ENCODE data around the gene CADM2.

CADM2 gene

DNA sequence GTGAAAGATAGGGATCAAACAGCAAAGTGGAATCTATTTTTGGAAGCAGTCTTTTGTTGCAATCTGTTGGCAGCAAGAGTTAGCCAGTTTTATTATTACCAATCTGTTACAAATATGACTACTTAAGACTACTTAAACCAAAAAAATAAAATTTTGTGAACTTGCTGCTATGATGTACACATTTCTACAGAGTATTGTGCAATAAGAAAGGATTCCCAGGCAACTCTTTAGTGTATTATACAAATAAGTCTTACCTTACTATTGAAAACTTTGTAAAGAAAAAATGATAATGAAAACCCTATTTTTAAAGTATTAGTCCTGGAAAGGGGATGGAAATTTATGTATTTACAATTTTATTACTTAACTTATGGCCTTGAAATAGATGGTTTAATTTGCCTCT lies 44.7 kb downstream of the CADM2 start:
- TF ChIP-seq, protein P1, sequence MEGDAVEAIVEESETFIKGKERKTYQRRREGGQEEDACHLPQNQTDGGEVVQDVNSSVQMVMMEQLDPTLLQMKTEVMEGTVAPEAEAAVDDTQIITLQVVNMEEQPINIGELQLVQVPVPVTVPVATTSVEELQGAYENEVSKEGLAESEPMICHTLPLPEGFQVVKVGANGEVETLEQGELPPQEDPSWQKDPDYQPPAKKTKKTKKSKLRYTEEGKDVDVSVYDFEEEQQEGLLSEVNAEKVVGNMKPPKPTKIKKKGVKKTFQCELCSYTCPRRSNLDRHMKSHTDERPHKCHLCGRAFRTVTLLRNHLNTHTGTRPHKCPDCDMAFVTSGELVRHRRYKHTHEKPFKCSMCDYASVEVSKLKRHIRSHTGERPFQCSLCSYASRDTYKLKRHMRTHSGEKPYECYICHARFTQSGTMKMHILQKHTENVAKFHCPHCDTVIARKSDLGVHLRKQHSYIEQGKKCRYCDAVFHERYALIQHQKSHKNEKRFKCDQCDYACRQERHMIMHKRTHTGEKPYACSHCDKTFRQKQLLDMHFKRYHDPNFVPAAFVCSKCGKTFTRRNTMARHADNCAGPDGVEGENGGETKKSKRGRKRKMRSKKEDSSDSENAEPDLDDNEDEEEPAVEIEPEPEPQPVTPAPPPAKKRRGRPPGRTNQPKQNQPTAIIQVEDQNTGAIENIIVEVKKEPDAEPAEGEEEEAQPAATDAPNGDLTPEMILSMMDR (IDR thresholded peaks at IDR 0.05; ENCODE audit: insufficient read depth, missing control alignments): no peak
- DNase-seq (ENCODE audit: insufficient read length, low spot score) (no peak), FAIRE-seq (no peak)

DNA sequence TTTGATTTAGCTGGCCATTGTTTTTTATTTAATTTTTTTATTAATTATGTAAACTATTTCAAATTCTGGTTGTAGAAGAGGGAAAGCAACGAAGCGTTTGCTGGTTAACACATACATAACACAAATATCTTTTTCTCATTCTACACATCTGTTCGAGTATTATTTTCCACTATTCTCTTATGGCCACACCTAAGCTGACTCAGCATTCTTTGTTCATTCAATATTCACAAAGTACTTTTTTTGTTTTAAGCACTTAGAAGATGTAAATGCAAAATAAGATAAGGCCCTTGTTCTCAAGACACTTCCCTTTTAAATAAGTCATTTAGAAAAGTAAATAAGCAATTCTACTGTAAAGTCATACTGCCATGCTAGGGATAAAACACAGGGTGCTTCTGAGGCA lies 45.4 kb downstream of the CADM2 start:
- no peak for DNase-seq (ENCODE audit: insufficient read length, low spot score)
- TF ChIP-seq, protein P1 (IDR thresholded peaks at IDR 0.05; ENCODE audit: insufficient read depth, missing control alignments): no peak
- no peak for FAIRE-seq

DNA sequence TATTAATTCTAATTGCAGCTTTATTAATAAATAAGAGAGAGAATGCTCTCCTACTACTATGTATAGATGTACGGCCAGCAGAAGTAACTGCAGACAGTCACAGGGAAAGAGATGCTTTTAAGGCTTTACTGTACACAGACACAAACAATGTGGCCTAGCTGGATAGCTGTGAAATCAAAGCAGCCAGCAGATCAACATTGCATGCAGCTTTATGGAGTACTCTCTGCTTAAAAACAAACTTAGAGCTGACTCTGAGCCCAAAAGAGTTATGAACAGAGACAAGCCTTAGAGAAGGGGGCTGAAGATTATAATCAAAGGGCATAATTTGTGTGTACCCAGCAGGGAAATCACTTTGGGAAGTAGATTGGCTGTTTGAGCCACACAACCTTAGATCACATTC lies 47.2 kb downstream of the CADM2 start:
- DNase-seq (ENCODE audit: insufficient read length, low spot score) (no peak), FAIRE-seq (no peak)
- TF ChIP-seq, protein P1 (IDR thresholded peaks at IDR 0.05; ENCODE audit: insufficient read depth, missing control alignments): no peak

DNA sequence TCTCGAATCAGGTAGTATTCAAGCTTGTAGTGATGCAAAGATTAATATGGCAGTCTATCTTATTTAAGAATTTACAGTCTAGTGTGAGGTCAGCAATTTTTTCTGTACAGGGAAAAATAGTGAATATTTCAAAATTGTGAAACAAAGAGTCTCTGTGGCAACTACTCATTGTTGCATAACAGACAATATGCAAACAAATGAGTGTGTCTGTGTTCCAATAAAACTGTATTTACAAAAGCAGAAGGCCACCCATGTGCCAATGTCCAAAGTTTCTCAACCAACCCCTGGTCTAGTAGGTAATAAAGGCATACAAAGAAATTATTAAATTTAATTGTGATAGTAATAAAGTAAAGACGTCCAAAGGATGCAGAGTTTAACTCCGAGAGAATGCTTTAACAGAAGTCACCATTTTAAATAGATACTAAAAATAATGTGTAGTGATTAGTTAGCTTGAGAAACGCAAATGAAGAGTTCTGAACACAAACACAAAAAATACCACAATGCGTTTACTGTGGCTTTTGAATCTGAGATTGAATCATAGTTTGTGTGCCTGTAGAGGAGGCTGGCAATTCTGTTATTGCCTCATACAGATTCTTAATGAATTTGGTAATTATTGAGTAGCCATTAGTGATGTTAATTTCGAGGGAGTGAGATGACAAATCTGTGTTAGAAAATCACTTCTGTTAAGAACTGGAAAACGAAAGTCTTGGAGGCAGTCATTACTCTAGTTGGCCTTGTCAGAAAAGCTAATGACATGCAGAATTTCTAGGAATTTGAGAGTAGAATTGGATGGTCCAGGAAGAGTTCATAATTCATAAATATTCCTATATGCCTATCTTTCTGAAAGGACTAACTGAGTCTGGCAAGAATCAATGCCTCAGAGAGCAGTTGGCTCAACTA lies 48.7 kb downstream of the CADM2 start:
- DNase-seq (ENCODE audit: insufficient read length, low spot score) (no peak), FAIRE-seq (no peak)
- TF ChIP-seq, protein P1 (IDR thresholded peaks at IDR 0.05; ENCODE audit: insufficient read depth, missing control alignments): no peak

DNA sequence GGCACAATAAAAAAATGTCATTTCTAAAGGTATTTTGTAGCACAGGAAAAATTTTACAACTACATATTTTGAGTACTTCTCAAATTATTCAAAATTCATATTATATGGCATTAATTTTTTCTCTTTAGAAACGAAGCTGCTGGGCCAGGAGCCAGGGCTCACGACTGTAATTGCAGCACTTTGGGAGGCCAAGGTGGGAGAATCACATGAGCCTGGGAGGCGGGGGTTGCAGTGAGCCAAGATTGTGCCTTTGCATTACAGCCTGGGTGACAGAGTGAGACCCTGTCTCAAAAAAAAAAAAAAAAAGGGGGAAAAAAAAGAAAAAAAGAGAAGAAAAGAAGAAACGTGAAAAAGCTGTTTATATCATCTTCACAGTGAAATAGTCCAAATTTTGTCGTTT lies 62.0 kb downstream of the CADM2 start:
- FAIRE-seq (no peak), DNase-seq (ENCODE audit: insufficient read length, low spot score) (no peak)
- TF ChIP-seq, protein P1 (IDR thresholded peaks at IDR 0.05; ENCODE audit: insufficient read depth, missing control alignments): no peak

DNA sequence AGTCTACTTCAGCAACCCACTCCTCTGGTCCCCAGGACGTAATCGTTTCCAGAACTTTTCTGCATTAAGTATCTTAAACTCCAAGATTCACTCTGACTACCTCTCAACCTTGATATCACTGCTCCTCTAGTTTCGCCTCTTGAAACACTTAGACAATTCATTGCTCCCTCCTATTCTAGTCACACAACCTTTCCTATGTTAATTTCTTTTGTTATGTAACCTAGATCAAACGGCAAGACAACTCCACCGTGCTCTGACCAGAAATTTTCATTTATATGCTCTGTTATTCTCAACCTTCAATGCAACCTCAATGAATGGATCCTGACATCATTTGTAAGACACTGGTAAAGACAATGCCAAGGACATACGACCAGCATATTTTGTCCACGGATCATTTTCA lies 71.3 kb downstream of the CADM2 start:
- DNase-seq (ENCODE audit: insufficient read length, low spot score) (no peak), FAIRE-seq (no peak)
- TF ChIP-seq, protein P1 (IDR thresholded peaks at IDR 0.05; ENCODE audit: insufficient read depth, missing control alignments): no peak

DNA sequence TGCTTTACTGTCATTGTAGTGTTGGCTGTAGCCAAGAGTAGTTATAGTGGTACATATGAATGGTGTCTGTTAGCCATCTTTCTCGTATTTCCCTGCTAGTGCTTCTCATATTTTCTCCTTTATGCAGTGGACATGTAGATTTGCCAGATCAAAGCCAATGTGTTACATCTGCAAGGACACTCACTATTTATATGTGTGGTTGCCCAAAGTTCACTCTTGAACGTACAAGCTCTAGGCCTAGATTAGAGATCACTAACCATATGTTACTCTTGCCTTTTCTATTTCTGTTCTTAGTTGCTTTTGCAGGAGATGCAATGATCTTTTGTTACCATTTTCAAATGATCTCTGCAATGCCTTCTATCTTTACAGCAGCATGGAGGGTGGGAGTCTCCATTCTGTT lies 78.4 kb downstream of the CADM2 start:
- TF ChIP-seq, protein P1 (IDR thresholded peaks at IDR 0.05; ENCODE audit: insufficient read depth, missing control alignments): no peak
- DNase-seq (ENCODE audit: insufficient read length, low spot score) (no peak), FAIRE-seq (no peak)
